Measurements from ENCODE around the gene COLEC12. TPM values are rescaled to one million over a fixed set of nuclear protein-coding genes. Genes with fewer than 3 reads are reported as not detected.

COLEC12 gene
- total and polyA plus RNA-seq, 2 donors (not counting 3 experiments of a cell fraction or from before 2014, with no cell fraction given): 8.0 to 17.1 TPM

DNA sequence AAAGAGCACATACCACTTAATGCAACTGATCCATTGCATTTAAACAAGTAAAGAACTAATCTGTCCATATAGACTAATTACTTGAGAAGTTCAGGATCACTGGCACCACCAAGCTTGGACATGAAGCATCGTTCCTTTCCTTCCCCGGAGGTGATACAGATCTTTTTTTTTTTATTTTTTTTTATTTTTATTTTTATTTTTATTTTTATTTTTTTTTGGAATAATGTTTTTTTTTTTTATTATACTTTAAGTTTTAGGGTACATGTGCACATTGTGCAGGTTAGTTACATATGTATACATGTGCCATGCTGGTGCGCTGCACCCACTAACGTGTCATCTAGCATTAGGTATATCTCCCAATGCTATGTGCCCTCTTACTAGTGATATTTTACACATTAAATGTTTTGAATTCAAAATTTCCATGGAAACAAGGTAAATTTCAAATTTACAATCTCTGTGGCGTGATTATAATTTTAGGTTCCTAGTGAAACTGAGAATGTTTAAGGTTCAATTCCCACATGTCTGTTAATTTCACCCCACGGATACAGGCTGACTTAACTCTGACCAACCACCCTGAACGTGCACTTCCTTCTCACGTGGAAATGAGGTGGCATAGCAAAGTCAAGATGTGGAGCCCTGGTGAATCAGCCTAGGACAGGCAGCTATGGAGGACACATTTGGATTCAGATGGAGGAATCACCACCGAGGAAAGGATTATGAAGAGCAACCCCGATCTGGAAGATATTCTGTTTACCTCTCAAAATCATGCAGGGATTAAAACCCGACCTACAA, 131.1 kb downstream of the COLEC12 start:
- H3K27ac ChIP-seq (ENCODE audit: insufficient read depth, low read depth, low read length): no peak overlapping the region
- H3K9me1 ChIP-seq (replicated peaks; ENCODE audit: control insufficient read depth, extremely low read depth, insufficient read depth, low read length): no peaks in the 10 kb centered on the region
- H3K36me3 ChIP-seq (ENCODE audit: control insufficient read depth in 2 of 2, extremely low read depth in 1 of 2, insufficient read depth in 2 of 2, low read length in 2 of 2): no peaks in the 10 kb centered on the region
- TF ChIP-seq, protein P1, sequence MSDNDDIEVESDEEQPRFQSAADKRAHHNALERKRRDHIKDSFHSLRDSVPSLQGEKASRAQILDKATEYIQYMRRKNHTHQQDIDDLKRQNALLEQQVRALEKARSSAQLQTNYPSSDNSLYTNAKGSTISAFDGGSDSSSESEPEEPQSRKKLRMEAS (IDR thresholded peaks at IDR 0.05; ENCODE audit: insufficient read depth, insufficient read length): no peak
- no peak for TF ChIP-seq JUN (IDR thresholded peaks at IDR 0.05; ENCODE audit: borderline replicate concordance, insufficient read depth, insufficient read length, low read depth)
- no peak for TF ChIP-seq FOS (IDR thresholded peaks at IDR 0.05; ENCODE audit: borderline replicate concordance, insufficient read depth, low read length)
- no peak for TF ChIP-seq EZH2 (IDR thresholded peaks at IDR 0.05; ENCODE audit: borderline replicate concordance, low read depth, low read length, severe bottlenecking)
- TF ChIP-seq, protein P2, sequence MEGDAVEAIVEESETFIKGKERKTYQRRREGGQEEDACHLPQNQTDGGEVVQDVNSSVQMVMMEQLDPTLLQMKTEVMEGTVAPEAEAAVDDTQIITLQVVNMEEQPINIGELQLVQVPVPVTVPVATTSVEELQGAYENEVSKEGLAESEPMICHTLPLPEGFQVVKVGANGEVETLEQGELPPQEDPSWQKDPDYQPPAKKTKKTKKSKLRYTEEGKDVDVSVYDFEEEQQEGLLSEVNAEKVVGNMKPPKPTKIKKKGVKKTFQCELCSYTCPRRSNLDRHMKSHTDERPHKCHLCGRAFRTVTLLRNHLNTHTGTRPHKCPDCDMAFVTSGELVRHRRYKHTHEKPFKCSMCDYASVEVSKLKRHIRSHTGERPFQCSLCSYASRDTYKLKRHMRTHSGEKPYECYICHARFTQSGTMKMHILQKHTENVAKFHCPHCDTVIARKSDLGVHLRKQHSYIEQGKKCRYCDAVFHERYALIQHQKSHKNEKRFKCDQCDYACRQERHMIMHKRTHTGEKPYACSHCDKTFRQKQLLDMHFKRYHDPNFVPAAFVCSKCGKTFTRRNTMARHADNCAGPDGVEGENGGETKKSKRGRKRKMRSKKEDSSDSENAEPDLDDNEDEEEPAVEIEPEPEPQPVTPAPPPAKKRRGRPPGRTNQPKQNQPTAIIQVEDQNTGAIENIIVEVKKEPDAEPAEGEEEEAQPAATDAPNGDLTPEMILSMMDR (IDR thresholded peaks at IDR 0.05; ENCODE audit: extremely low read depth in 1 of 2, insufficient read depth in 1 of 2, low read depth in 1 of 2, low read length in 2 of 2): no peak
- TF ChIP-seq POLR2AphosphoS5 (IDR thresholded peaks at IDR 0.05; ENCODE audit: insufficient read depth, low read depth, low read length): no peak
- TF ChIP-seq GATA2 (IDR thresholded peaks at IDR 0.05; ENCODE audit: insufficient read depth, insufficient read length, low read depth, low read length): no peak
- TF ChIP-seq MYC (IDR thresholded peaks at IDR 0.05; ENCODE audit: low read depth, low read length): no peak
- TF ChIP-seq POLR2A (IDR thresholded peaks at IDR 0.05; ENCODE audit: low read depth, low read length): no peak
- intact Hi-C loops (cut with micrococcal nuclease): no loop called here
- H3K9me3 ChIP-seq (replicated peaks; ENCODE audit: control insufficient read depth, insufficient read depth, low read length): no peaks in the 10 kb centered on the region
- no TSS peak for BruUV-seq (replicated peaks)
- ChIA-PET CTCF (interaction anchor here (0.7 kb wide), 1 partner anchor 235 kb away, joined by 4 read pairs; no protein-coding TSS in a partner anchor), POLR2A (no interaction called here)
- no peaks in the 10 kb centered on the region for H3K79me2 ChIP-seq (ENCODE audit: control insufficient read depth, insufficient read depth, low read length)
- no peak overlapping the region for H3K9ac ChIP-seq (replicated peaks; ENCODE audit: extremely low read depth, insufficient read depth, low read length)
- H4K20me1 ChIP-seq (replicated peaks; ENCODE audit: control insufficient read depth, extremely low read depth, insufficient read depth, low read length): no peaks in the 10 kb centered on the region
- no peak overlapping the region for H3K4me3 ChIP-seq (replicated peaks in 1 of 3; ENCODE audit: insufficient read depth in 1 of 3, low read depth in 1 of 3, low read length in 3 of 3)
- no peaks in the 10 kb centered on the region for H3K4me1 ChIP-seq (ENCODE audit: control insufficient read depth, extremely low read depth, insufficient read depth, low read length)
- H3K27me3 ChIP-seq (ENCODE audit: control insufficient read depth in 2 of 2, insufficient read depth in 2 of 2, low read length in 2 of 2): no peaks in the 10 kb centered on the region
- DNase-seq (ENCODE audit: low read depth, low spot score) (no peak), FAIRE-seq (no peak)
- no peak overlapping the region for H2AFZ ChIP-seq (ENCODE audit: low read depth, low read length)
- H3K4me2 ChIP-seq (ENCODE audit: insufficient read depth, low read length): no peak overlapping the region
- dilution Hi-C loops (cut with MboI; ENCODE audit: extremely low pct_ligation_motif_present, low sequenced_read_pairs): no loop called here
